Vagina (tissue), 2 donors: Measurements from ENCODE around the gene FRS3.
A peak's percentile ranks its signal among the peaks of the same experiment; 100 is the strongest.

Experiments used
- POLR2A ChIP-seq, 2 donors: fragments of 450-650 bp; IDR thresholded peaks; one replicate each; pipeline ENCODE4 v1.6.1; 2017; ENCODE audit warnings: antibody characterized with exemption in 2 of 2, mild to moderate bottlenecking in 2 of 2, moderate library complexity in 2 of 2
- POLR2AphosphoS5 ChIP-seq, 2 donors: sonication (generic); formaldehyde crosslinking; IDR thresholded peaks; one replicate each; pipeline ENCODE4 v1.9.0; 2017; ENCODE audit warnings: antibody characterized with exemption in 2 of 2, mild to moderate bottlenecking in 2 of 2, low read depth in 1 of 2; ENCODE audit not compliant: insufficient read depth in 1 of 2
- TF ChIP-seq, protein P1 (sequence below), 3 experiments: fragments of 450-650 bp in 2 of 3; fragments of 200-600 bp in 1 of 3; sonication (generic) in 1 of 3; IDR thresholded peaks; one replicate each; pipeline ENCODE4 v1.5.1; 2017 to 2019; ENCODE audit warnings: antibody characterized with exemption in 3 of 3, mild to moderate bottlenecking in 2 of 3, moderate library complexity in 2 of 3

DNA sequence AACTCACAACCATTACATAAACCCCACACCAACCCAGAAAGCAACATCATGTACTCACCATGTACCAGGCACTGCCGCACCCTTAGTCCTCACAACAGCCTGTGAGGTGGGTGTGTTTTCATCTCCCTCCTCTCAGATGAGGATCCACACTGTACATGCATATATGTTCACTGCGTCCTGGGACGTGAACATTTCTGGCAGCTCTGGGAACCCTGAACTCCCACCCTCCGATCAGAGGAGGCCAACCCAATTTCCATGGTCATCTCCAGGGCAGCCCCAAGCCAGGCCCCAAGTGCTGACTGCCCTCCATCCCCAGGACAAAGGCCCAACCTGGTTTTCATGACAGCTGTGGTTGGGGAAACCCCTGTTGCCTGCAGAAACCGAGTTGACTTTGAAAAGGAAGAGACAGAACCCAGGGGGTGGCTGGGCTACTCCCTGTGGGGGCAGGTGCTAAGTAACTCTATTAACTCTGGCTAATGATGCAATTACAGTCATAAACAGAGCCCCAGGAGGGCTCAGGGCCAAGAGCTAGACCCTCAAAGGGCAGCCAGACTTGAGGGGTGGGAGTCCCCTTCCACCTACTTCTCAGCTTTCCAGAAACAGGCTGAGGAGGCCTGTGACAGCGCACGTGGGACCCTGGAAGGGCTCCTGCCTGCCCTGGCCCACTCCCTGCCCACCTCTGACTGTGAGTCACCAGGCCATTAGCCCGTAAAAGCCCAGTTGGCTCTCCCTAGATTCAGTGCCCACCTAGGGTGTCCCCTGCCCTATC, 46.9 kb downstream of the FRS3 start:
- TF ChIP-seq, protein P1, sequence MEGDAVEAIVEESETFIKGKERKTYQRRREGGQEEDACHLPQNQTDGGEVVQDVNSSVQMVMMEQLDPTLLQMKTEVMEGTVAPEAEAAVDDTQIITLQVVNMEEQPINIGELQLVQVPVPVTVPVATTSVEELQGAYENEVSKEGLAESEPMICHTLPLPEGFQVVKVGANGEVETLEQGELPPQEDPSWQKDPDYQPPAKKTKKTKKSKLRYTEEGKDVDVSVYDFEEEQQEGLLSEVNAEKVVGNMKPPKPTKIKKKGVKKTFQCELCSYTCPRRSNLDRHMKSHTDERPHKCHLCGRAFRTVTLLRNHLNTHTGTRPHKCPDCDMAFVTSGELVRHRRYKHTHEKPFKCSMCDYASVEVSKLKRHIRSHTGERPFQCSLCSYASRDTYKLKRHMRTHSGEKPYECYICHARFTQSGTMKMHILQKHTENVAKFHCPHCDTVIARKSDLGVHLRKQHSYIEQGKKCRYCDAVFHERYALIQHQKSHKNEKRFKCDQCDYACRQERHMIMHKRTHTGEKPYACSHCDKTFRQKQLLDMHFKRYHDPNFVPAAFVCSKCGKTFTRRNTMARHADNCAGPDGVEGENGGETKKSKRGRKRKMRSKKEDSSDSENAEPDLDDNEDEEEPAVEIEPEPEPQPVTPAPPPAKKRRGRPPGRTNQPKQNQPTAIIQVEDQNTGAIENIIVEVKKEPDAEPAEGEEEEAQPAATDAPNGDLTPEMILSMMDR (IDR thresholded peaks at IDR 0.05): no peak
- peak; percentile 13 to 22 for TF ChIP-seq POLR2AphosphoS5 (IDR thresholded peaks at IDR 0.05; ENCODE audit: insufficient read depth in 1 of 2, low read depth in 1 of 2)
- TF ChIP-seq POLR2A (IDR thresholded peaks at IDR 0.05): no peak
